ENCODE measurements around the gene GMNN.

GMNN gene

DNA sequence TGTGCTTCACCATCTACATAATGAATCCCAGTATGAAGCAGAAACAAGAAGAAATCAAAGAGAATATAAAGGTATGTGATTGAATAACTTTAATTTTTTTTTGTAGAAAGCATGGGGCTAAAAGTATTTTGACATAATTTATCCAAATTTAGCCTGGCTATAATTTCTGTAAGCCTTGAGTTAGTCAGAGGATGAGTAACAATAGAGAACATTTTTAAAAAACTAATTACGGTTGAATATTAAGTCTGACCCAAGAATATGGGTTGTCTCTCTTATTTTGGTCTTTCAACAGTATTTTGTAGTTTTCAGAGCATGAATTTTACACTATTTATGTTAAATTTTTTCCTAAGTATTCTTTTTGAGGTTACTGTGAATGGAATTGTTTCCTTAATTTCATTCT is 2.5 kb downstream of the GMNN start:
- TF ChIP-seq, protein P1, sequence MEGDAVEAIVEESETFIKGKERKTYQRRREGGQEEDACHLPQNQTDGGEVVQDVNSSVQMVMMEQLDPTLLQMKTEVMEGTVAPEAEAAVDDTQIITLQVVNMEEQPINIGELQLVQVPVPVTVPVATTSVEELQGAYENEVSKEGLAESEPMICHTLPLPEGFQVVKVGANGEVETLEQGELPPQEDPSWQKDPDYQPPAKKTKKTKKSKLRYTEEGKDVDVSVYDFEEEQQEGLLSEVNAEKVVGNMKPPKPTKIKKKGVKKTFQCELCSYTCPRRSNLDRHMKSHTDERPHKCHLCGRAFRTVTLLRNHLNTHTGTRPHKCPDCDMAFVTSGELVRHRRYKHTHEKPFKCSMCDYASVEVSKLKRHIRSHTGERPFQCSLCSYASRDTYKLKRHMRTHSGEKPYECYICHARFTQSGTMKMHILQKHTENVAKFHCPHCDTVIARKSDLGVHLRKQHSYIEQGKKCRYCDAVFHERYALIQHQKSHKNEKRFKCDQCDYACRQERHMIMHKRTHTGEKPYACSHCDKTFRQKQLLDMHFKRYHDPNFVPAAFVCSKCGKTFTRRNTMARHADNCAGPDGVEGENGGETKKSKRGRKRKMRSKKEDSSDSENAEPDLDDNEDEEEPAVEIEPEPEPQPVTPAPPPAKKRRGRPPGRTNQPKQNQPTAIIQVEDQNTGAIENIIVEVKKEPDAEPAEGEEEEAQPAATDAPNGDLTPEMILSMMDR (conservative IDR thresholded peaks at IDR 0.05; ENCODE audit: low read length): no peak
- no peak for TF ChIP-seq EZH2phosphoT487 (IDR thresholded peaks at IDR 0.05; ENCODE audit: borderline replicate concordance)
- no peak overlapping the region for H2AFZ ChIP-seq (ENCODE audit: low read length)
- H3K9ac ChIP-seq (ENCODE audit: low read depth, low read length, poor library complexity, severe bottlenecking): peak overlapping the region; percentile 95
- H3K79me2 ChIP-seq (ENCODE audit: insufficient read depth, low read length): peaks cover 68% of the 10 kb centered on the region
- H3K27me3 ChIP-seq (ENCODE audit: insufficient read depth, low read length, poor library complexity, severe bottlenecking): no peaks in the 10 kb centered on the region
- H3F3A ChIP-seq (ENCODE audit: low read depth): no peaks in the 10 kb centered on the region
- peak overlapping the region; percentile 98 for H3K4me2 ChIP-seq (ENCODE audit: low read depth, low read length, poor library complexity, severe bottlenecking)
- H3K36me3 ChIP-seq (ENCODE audit: insufficient read depth, low read length): peaks cover 27% of the 10 kb centered on the region; the same call in 1 of the 2 replicates
- H3K4me3 ChIP-seq (ENCODE audit: low read length, poor library complexity, severe bottlenecking): peak overlapping the region; percentile 92
- peaks cover 52% of the 10 kb centered on the region for H3K4me1 ChIP-seq (ENCODE audit: insufficient read depth, low read length, poor library complexity, severe bottlenecking)
- H4K20me1 ChIP-seq (ENCODE audit: insufficient read depth, low read length, poor library complexity, severe bottlenecking): peaks cover 68% of the 10 kb centered on the region
- no peaks in the 10 kb centered on the region for H3K9me3 ChIP-seq (ENCODE audit: insufficient read depth, low read depth, low read length)
- no peaks in the 10 kb centered on the region for H3K9me2 ChIP-seq (replicated peaks; ENCODE audit: low read depth, low read length)

DNA sequence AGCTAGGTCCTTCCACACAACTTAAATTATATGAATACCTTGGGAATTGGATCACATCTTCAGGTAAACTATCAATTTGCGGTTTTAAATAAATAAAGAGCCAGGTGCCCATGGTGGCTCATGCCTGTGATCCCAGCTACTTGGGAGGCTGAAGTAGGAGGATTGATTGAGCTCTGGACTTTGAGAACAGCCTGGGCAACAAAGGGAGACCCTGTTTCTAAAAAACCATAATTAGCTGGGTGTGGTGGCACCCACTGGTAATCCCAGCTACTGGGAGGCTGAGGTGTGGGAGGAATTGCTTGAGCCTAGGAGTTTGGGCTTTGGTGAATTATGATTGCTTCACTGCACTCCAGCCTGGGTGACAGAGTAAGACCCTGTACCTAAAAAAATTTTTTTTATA is 3.4 kb downstream of the GMNN start:
- Histone ChIP-seq H3K4me2 (ENCODE audit: low read depth, low read length, poor library complexity, severe bottlenecking) (peak overlapping the region; percentile 98), H3F3A (ENCODE audit: low read depth) (no peaks in the 10 kb centered on the region), H3K9me3 (ENCODE audit: insufficient read depth, low read depth, low read length) (no peaks in the 10 kb centered on the region), H3K36me3 (ENCODE audit: insufficient read depth, low read length) (peaks cover 36% of the 10 kb centered on the region; the same call in 1 of the 2 replicates), H4K20me1 (ENCODE audit: insufficient read depth, low read length, poor library complexity, severe bottlenecking) (peaks cover 76% of the 10 kb centered on the region), H3K27me3 (ENCODE audit: insufficient read depth, low read length, poor library complexity, severe bottlenecking) (no peaks in the 10 kb centered on the region), H3K9ac (ENCODE audit: low read depth, low read length, poor library complexity, severe bottlenecking) (peak overlapping the region; percentile 95), H3K79me2 (ENCODE audit: insufficient read depth, low read length) (peaks cover 77% of the 10 kb centered on the region), H3K9me2 (replicated peaks; ENCODE audit: low read depth, low read length) (no peaks in the 10 kb centered on the region), H3K4me3 (ENCODE audit: low read length, poor library complexity, severe bottlenecking) (peak overlapping the region; percentile 92), H2AFZ (ENCODE audit: low read length) (no peak overlapping the region), H3K4me1 (ENCODE audit: insufficient read depth, low read length, poor library complexity, severe bottlenecking) (peaks cover 52% of the 10 kb centered on the region)
- TF ChIP-seq, protein P1 (conservative IDR thresholded peaks at IDR 0.05; ENCODE audit: low read length): no peak
- no peak for TF ChIP-seq EZH2phosphoT487 (IDR thresholded peaks at IDR 0.05; ENCODE audit: borderline replicate concordance)

DNA sequence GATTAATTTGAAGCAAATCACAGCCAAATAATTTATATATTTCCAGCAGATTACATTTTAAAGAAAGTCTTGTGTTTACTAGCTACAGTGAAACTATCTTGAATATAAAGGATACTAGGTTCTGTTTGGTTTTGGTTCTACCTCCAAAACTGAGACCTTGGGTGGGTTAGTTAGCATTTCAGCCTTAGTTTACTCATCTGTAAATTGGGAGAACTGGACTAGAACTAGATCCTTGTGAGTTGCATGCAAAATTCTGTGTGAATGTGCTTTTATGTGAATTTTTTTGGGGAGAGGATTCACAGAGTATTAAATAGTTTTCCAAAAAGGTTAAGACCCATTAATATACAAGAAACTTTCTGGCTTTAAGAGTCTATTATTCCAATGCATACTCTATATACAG is 4.1 kb downstream of the GMNN start:
- Histone ChIP-seq H3K9me2 (replicated peaks; ENCODE audit: low read depth, low read length) (no peaks in the 10 kb centered on the region), H3F3A (ENCODE audit: low read depth) (no peaks in the 10 kb centered on the region), H3K9ac (ENCODE audit: low read depth, low read length, poor library complexity, severe bottlenecking) (peak overlapping the region; percentile 95), H3K36me3 (ENCODE audit: insufficient read depth, low read length) (peaks cover 42% of the 10 kb centered on the region), H2AFZ (ENCODE audit: low read length) (no peak overlapping the region), H4K20me1 (ENCODE audit: insufficient read depth, low read length, poor library complexity, severe bottlenecking) (peaks cover 77% of the 10 kb centered on the region), H3K4me1 (ENCODE audit: insufficient read depth, low read length, poor library complexity, severe bottlenecking) (peaks cover 52% of the 10 kb centered on the region), H3K9me3 (ENCODE audit: insufficient read depth, low read depth, low read length) (no peaks in the 10 kb centered on the region), H3K4me2 (ENCODE audit: low read depth, low read length, poor library complexity, severe bottlenecking) (peak overlapping the region; percentile 98), H3K27me3 (ENCODE audit: insufficient read depth, low read length, poor library complexity, severe bottlenecking) (no peaks in the 10 kb centered on the region), H3K4me3 (ENCODE audit: low read length, poor library complexity, severe bottlenecking) (peak overlapping the region; percentile 92), H3K79me2 (ENCODE audit: insufficient read depth, low read length) (peaks cover 81% of the 10 kb centered on the region)
- TF ChIP-seq, protein P1 (conservative IDR thresholded peaks at IDR 0.05; ENCODE audit: low read length): no peak
- no peak for TF ChIP-seq EZH2phosphoT487 (IDR thresholded peaks at IDR 0.05; ENCODE audit: borderline replicate concordance)

Measured in Loucy (cell line).